Skin of body (tissue), 3 donors: ENCODE measurements around the gene NSMCE3. TPM values are rescaled to one million over a fixed set of nuclear protein-coding genes. Genes with fewer than 3 reads are reported as not detected.

Source experiments
- DNase-seq: peaks from one replicate; lab custom pipeline; 2025; lab: John Stamatoyannopoulos, UW
- small RNA-seq: library from RNA; depleted of rRNA; stranded (forward); fragments of <200 nt; gene quantifications from one replicate; pipeline ENCODE3, GENCODE V24; 2014; ENCODE audit warnings: low replicate concordance
- total RNA-seq: library from RNA; depleted of rRNA; stranded (reverse); fragments of >200 nt; gene quantifications from one replicate; pipeline ENCODE4 v1.2.3, GENCODE V29; 2014

NSMCE3 gene
- total RNA-seq, 1 donor from 2014 or later = 6.9 TPM

DNA sequence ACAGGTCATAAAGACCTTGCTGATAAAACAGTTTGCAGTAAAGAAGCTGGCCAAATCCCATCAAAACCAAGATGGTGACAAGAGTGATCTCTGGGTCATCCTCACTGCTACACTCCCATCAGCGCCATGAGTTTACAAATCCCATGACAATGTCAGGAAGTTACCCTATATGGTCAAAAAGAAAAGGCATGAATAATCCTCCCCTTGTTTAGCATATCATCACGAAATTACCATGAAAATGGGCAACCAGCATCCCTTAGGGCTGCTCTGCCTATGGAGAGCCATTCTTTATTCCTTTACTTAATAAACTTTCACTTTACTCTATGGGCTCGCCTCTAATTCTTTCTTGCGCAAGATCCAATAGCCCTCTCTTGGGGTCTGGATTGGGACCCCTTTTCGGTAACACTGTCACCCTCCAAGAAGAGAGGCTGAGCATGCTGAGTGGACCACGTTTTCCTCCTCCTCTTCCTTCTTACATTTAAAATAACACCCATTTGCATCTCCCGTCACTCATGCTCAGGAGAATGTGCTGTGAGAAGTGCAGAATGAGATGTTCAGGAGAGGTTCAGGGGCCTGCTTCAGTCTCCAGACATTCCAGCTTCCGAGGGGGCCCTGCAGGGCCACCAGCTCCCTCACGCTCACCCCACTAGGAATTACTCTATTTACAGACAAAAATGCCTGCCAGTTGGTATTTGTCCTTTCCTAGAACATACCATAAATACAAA, 47.3 kb downstream of the NSMCE3 start:
- DNase-seq = no peak

DNA sequence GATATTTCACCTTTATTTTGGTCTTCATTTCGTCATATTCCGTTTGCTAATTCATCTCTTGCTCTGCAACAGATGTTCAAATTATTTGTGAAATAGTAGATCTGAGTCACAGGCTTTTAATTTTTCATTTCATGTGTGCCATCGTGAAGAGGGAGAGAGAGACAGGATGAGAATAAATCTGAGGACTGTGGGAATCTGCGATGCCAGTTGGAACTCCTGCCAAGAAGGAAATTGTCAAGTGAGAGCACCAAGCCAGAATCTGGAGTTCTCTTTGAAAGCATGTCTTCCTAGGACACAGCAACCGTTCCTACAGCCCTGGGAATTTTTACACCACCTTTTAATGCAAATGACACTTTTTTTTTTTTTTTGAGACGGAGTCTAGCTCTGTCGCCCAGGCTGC, 48.8 kb downstream of the NSMCE3 start:
- DNase-seq = no peak

DNA sequence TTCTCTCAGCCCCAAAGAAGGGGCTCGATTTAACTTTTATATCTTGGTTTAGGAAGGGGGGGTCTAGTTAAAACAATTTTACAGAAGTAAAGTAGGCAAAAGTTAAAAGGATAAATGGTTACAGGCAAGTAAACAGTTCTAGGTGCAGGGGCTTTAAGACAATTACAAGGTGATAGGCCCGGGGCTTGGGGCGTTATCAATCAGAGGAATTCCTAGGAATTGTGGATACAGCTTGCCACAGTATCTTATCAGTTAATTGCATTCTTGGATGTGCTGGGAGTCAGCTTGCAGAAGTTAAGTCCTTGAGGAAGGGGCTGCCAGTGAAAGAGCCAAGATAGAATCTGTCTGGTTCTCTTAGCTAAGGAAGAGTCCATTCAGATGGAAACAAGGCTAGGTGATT, 52.7 kb downstream of the NSMCE3 start:
- no peak for DNase-seq

Small RNAs within 50 kb of the gene (small RNA-seq; reads per million reads assigned to genes)
- gene RF00201 = not detected
